Lung (tissue), 12 donors: ENCODE measurements around the gene CPT2. TPM values are rescaled to one million over a fixed set of nuclear protein-coding genes. Genes with fewer than 3 reads are reported as not detected.
A peak's percentile ranks its signal among the peaks of the same experiment; 100 is the strongest.

Source experiments
- ATAC-seq: fragments of 200-7000 bp; cut with Tn5 transposase; one replicate; pipeline ENCODE4 v1.9.1; 2020; ENCODE audit warnings: moderate number of reproducible peaks; ENCODE audit not compliant: insufficient read depth, low FRiP score
- DNase-seq, 3 donors: peaks; one replicate each; pipeline ENCODE4 v3.0.0-alpha.2; 2013 to 2017
- H3K27ac ChIP-seq, 2 donors: one replicate each; pipeline ENCODE4 v1.5.1; 2013; ENCODE audit warnings: mild to moderate bottlenecking in 2 of 2, moderate library complexity in 2 of 2, control low read depth in 1 of 2, inconsistent platforms in 1 of 2, low read depth in 1 of 2, low read length in 1 of 2
- H3K27me3 ChIP-seq, 3 donors: one replicate each; pipeline ENCODE4 v1.5.1; 2013; ENCODE audit warnings: low read length in 2 of 3; ENCODE audit not compliant: control insufficient read depth in 3 of 3, insufficient read depth in 3 of 3
- H3K36me3 ChIP-seq, 4 donors: one replicate each; pipeline ENCODE4 v1.5.1; 2013; ENCODE audit warnings: low read length in 4 of 4, mild to moderate bottlenecking in 1 of 4, moderate library complexity in 1 of 4; ENCODE audit not compliant: control insufficient read depth in 4 of 4, insufficient read depth in 4 of 4
- H3K4me1 ChIP-seq, 5 donors: one replicate each; pipeline ENCODE4 v1.5.1; 2013; ENCODE audit warnings: low read length in 5 of 5, mild to moderate bottlenecking in 2 of 5, moderate library complexity in 1 of 5; ENCODE audit not compliant: control insufficient read depth in 5 of 5, insufficient read depth in 5 of 5
- H3K4me3 ChIP-seq: one replicate; pipeline ENCODE4 v1.5.1; 2013; ENCODE audit warnings: mild to moderate bottlenecking, control low read depth, moderate library complexity
- H3K9ac ChIP-seq, 2 donors: one replicate each; pipeline ENCODE4 v1.5.1; 2013; ENCODE audit warnings: low read length in 2 of 2, control low read depth in 1 of 2; ENCODE audit not compliant: insufficient read depth in 1 of 2
- H3K9me3 ChIP-seq, 4 donors: one replicate each; pipeline ENCODE4 v1.5.1; 2013; ENCODE audit warnings: low read length in 3 of 4, mild to moderate bottlenecking in 1 of 4, moderate library complexity in 1 of 4; ENCODE audit not compliant: control insufficient read depth in 4 of 4, insufficient read depth in 3 of 4
- WGBS, 2 donors: extraction: QIAGEN DNeasy Blood & Tissue Kit; methylation state at CpG; one replicate each; pipeline ENCODE4 v1.1.7; 2013; 5-methylcytosine and 5-hydroxymethylcytosine counted together
- polyA plus RNA-seq, 2 donors: library from polyadenylated mRNA; stranded (reverse); fragments of 200-250 nt; gene quantifications; one replicate each; pipeline ENCODE4 v1.2.1, GENCODE V29; 2013
- total RNA-seq, 2 donors: library from RNA; depleted of rRNA in 1 of 2; stranded (reverse); fragments of >200 nt in 1 of 2; gene quantifications; one replicate each; pipeline ENCODE4 v1.2.1, GENCODE V29; 2014 to 2021
- TF ChIP-seq, protein P1 (sequence below): IDR thresholded peaks from 2 replicates; pipeline ENCODE4 v1.5.1; 2012; ENCODE audit warnings: mild to moderate bottlenecking; ENCODE audit errors: control extremely low read depth, extremely low read depth
- donor health status: control.
- donor health status: control.
- donor health status: Bipolar disorder and iron deficiency.
- donor health status: healthy.
- donor health status: DM: yes; HTN: yes; CAD: no.

CPT2 gene
- total and polyA plus RNA-seq, 4 donors, result 11.5 to 26.4 (median 18.7) TPM

DNA sequence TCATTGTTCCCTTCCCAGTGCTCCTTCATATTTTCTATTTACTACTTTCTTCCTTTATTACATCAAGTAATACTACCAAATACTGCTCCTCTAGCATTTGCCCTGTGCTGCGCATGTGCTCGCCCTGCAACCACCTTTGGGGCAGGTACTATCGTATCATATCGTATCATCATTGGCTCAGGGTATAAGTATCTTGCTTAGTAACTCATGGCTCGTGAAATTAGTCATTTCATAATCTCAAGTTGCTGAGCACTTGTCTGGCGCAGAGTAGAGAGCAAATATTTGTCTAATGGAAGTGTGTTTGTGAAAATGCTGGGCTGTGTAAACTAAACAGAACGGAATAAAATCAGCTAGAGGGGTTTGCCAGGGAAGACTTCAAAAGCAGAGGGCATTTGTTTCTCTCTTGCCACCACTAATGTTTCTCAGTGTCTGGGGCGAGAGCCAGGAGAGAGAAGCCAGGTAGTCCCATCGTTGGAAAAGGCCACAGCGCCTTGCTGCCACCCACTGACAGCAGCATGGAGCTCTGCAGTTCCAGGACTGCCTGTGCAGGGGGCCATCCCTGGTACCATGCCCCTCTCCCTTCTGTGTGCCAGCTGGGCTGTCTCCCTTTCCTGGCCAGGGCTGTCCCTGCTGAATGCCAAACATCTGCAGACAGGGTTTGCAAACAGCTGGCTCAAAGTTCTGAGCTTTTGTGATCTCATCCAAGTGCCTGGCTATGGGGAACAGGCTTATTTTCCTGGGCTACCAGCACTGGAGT lies 20.0 kb upstream of the CPT2 start:
- Histone ChIP-seq H3K9me3 (no peaks in the 10 kb centered on the region), H3K9ac (no peak overlapping the region), H3K27ac (no peak overlapping the region), H3K4me3 (no peak overlapping the region), H3K36me3 (no peaks in the 10 kb centered on the region), H3K4me1 (peaks cover 0 to 32% (median 11%) of the 10 kb centered on the region in 5 donors), H3K27me3 (no peaks in the 10 kb centered on the region)
- DNase-seq (peak; percentile 52 to 75 (median 63)), ATAC-seq (peak; percentile 65)
- WGBS, 2 donors, result 49 to 68% methylated on average over 10 of the region's 10 CpGs
- TF ChIP-seq, protein P1, sequence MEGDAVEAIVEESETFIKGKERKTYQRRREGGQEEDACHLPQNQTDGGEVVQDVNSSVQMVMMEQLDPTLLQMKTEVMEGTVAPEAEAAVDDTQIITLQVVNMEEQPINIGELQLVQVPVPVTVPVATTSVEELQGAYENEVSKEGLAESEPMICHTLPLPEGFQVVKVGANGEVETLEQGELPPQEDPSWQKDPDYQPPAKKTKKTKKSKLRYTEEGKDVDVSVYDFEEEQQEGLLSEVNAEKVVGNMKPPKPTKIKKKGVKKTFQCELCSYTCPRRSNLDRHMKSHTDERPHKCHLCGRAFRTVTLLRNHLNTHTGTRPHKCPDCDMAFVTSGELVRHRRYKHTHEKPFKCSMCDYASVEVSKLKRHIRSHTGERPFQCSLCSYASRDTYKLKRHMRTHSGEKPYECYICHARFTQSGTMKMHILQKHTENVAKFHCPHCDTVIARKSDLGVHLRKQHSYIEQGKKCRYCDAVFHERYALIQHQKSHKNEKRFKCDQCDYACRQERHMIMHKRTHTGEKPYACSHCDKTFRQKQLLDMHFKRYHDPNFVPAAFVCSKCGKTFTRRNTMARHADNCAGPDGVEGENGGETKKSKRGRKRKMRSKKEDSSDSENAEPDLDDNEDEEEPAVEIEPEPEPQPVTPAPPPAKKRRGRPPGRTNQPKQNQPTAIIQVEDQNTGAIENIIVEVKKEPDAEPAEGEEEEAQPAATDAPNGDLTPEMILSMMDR, result no peak

DNA sequence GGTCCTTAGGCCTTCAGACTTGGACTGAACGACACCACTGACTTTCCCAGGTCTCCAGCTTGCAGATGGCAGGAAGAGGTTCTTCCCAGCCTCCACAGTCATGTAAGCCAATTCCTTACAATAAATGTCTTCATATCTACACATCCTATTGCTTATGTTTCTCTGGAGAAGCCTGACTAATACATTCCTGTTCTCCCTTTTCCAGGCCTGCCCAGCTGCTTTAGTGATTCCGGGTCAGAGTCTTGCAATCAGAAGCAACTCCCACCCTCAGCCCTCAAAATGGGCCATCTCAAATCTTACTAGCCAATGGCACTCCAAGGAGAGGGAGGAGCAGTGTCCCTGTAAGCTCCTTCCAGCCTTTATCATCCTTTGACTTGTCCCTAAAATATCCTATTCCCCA lies 16.4 kb upstream of the CPT2 start:
- Histone ChIP-seq H3K9me3 (no peaks in the 10 kb centered on the region), H3K4me1 (peaks cover 0 to 57% (median 15%) of the 10 kb centered on the region in 5 donors), H3K27me3 (no peaks in the 10 kb centered on the region), H3K27ac (no peak overlapping the region), H3K36me3 (no peaks in the 10 kb centered on the region), H3K4me3 (no peak overlapping the region), H3K9ac (no peak overlapping the region)
- no peak for ATAC-seq
- TF ChIP-seq, protein P1, result no peak
- 84 to 93% methylated on average over 2 of the region's 2 CpGs for WGBS, 2 donors
- peak in 1 of 3 donors; percentile 10 for DNase-seq

DNA sequence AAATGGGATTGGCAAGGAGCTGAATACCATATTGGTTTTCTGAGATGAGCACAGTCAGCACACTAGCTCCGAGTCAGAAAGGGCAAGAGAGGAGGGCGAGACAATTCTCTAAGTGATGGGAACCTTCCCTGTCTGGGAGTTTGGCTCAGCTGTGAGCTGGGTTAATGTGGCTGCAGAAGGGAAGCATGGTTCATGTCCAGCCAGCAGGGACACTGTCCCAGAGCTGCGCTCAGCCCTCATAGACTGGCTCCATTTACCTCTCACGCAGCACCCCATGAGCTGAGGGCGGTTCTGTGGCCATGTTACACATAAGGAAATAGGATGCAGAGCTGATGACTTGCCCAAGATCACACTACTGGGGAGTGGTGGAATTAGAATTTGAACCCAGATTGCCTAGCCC lies 15.7 kb upstream of the CPT2 start:
- 94 to 98% methylated on average over 5 of the region's 5 CpGs for WGBS, 2 donors
- TF ChIP-seq, protein P1, result no peak
- Histone ChIP-seq H3K9ac (no peak overlapping the region), H3K4me1 (peaks cover 0 to 52% (median 15%) of the 10 kb centered on the region in 5 donors), H3K27me3 (no peaks in the 10 kb centered on the region), H3K27ac (no peak overlapping the region), H3K4me3 (no peak overlapping the region), H3K9me3 (no peaks in the 10 kb centered on the region), H3K36me3 (no peaks in the 10 kb centered on the region)
- no peak for DNase-seq
- ATAC-seq, result no peak
